A549 (cell line): ENCODE measurements around the gene TMED4. TPM values are rescaled to one million over a fixed set of nuclear protein-coding genes. Genes with fewer than 3 reads are reported as not detected.
A peak's percentile ranks its signal among the peaks of the same experiment; 100 is the strongest.

Experiments
- ATAC-seq, 2 experiments: fragments of 200-7000 bp in 1 of 2; fragments of >200 bp in 1 of 2; cut with Nextera tagmentation in 1 of 2; cut with Tn5 transposase in 1 of 2; 3 replicates each; pipeline versions ENCODE4 v1.8.0 to v1.9.1; 2018 to 2020; ENCODE audit warnings: mild to moderate bottlenecking in 1 of 2, moderate library complexity in 1 of 2
- CTCF ChIA-PET: fragments of 300-600 bp; sonication (Branson Sonifier 250); formaldehyde crosslinking; extraction: SDS; loops from one replicate; lab custom pipeline; 2021; ENCODE audit warnings: antibody characterized with exemption, inconsistent platforms; lab: Yijun Ruan, JAX
- POLR2A ChIA-PET: fragments of 350-600 bp; formaldehyde crosslinking; extraction: SDS; loops from one replicate; lab custom pipeline; 2021; ENCODE audit warnings: antibody characterized with exemption, inconsistent platforms; lab: Yijun Ruan, JAX
- DNase-seq, 2 experiments: peaks; one replicate each; pipeline versions ENCODE4 v3.0.0 to v3.0.0-alpha.2; 2011 to 2016; ENCODE audit warnings: low read depth in 1 of 2, low spot score in 1 of 2
- FAIRE-seq: peaks from 2 replicates; lab custom pipeline; 2011; peaks lifted over from hg19 to GRCh38; lab: Jason Lieb, UNC
- H3K27ac ChIP-seq, 2 experiments: fragments of >200 bp; sonication (Bioruptor Twin); formaldehyde crosslinking; 3 replicates each; pipeline ENCODE4 v1.5.1; 2016 to 2017
- H3K4me1 ChIP-seq: fragments of >200 bp; sonication (Bioruptor Twin); formaldehyde crosslinking; 3 replicates; pipeline ENCODE4 v1.6.1; 2016
- H3K4me2 ChIP-seq: fragments of >200 bp; sonication (Bioruptor Twin); formaldehyde crosslinking; 3 replicates; pipeline ENCODE4 v1.6.1; 2016
- H3K4me3 ChIP-seq: fragments of >200 bp; sonication (Bioruptor Twin); formaldehyde crosslinking; 3 replicates; pipeline ENCODE4 v1.5.1; 2016
- H3K9me3 ChIP-seq: fragments of >200 bp; sonication (Bioruptor Twin); formaldehyde crosslinking; 3 replicates; pipeline ENCODE4 v1.6.1; 2016
- BCL3 ChIP-seq: fragments of >200 bp; sonication (Bioruptor Twin); formaldehyde crosslinking; IDR thresholded peaks from 3 replicates; pipeline ENCODE4 v1.6.1; 2016
- CTCF ChIP-seq: fragments of >200 bp; sonication (Bioruptor Twin); formaldehyde crosslinking; IDR thresholded peaks from 3 replicates; pipeline ENCODE4 v1.5.1; 2016
- EP300 ChIP-seq, 2 experiments: fragments of >200 bp; sonication (Bioruptor Twin); formaldehyde crosslinking; IDR thresholded peaks; 2 replicates in 1 of 2; 3 replicates in 1 of 2; pipeline ENCODE4 v1.6.1; 2016 to 2017
- FOSB ChIP-seq: fragments of 250-450 bp; sonication (Bioruptor Pico); IDR thresholded peaks from 2 replicates; pipeline ENCODE4 v1.5.0; 2020; ENCODE audit warnings: mild to moderate bottlenecking, moderate library complexity
- FOXS1 ChIP-seq: fragments of 250-450 bp; sonication (Bioruptor Pico); IDR thresholded peaks from 2 replicates; pipeline ENCODE4 v1.5.0; 2020; ENCODE audit warnings: mild to moderate bottlenecking, moderate library complexity
- HDAC2 ChIP-seq: fragments of 200-600 bp; sonication (generic); IDR thresholded peaks from 2 replicates; pipeline ENCODE4 v1.6.1; 2016
- HOXB5 ChIP-seq: fragments of 250-450 bp; sonication (Bioruptor Pico); IDR thresholded peaks from 2 replicates; pipeline ENCODE4 v1.5.0; 2020; ENCODE audit warnings: mild to moderate bottlenecking, moderate library complexity
- MAFK ChIP-seq: fragments of 450-650 bp; IDR thresholded peaks from 2 replicates; pipeline ENCODE4 v1.6.1; 2014; ENCODE audit not compliant: partially characterized antibody
- MAX ChIP-seq: IDR thresholded peaks from 2 replicates; pipeline ENCODE4 v1.6.1; 2012
- MAZ ChIP-seq: fragments of 150-350 bp; IDR thresholded peaks from 2 replicates; pipeline ENCODE4 v1.6.1; 2014; ENCODE audit warnings: antibody characterized with exemption, low read depth, low read length, borderline replicate concordance
- NPAS2 ChIP-seq: fragments of 250-450 bp; sonication (Bioruptor Pico); IDR thresholded peaks from 2 replicates; pipeline ENCODE4 v1.8.0; 2022; ENCODE audit warnings: mild to moderate bottlenecking, moderate library complexity, borderline replicate concordance
- RAD21 ChIP-seq, 2 experiments: fragments of >200 bp in 1 of 2; sonication (Bioruptor Twin) in 1 of 2; formaldehyde crosslinking in 1 of 2; IDR thresholded peaks in 1 of 2; conservative IDR thresholded peaks in 1 of 2; 2 replicates in 1 of 2; 3 replicates in 1 of 2; pipeline ENCODE4 v1.6.1; 2012 to 2018; ENCODE audit warnings: inconsistent platforms in 1 of 2
- RCOR1 ChIP-seq: fragments of 150-350 bp; IDR thresholded peaks from 2 replicates; pipeline ENCODE4 v1.6.1; 2014; ENCODE audit warnings: antibody characterized with exemption, low read length, low read depth
- RNF2 ChIP-seq: fragments of 200-600 bp; sonication (generic); IDR thresholded peaks from 2 replicates; pipeline ENCODE4 v1.6.1; 2016; ENCODE audit warnings: low read depth, mild to moderate bottlenecking, antibody characterized with exemption, moderate library complexity, borderline replicate concordance
- SMC3 ChIP-seq: fragments of >200 bp; sonication (Bioruptor Twin); formaldehyde crosslinking; IDR thresholded peaks from 3 replicates; pipeline ENCODE4 v1.6.1; 2018; ENCODE audit warnings: inconsistent platforms
- USF2 ChIP-seq: fragments of 450-650 bp; IDR thresholded peaks from 2 replicates; pipeline ENCODE4 v1.6.1; 2014; ENCODE audit warnings: antibody characterized with exemption
- ZC3H11A ChIP-seq: fragments of 450-650 bp; IDR thresholded peaks from 2 replicates; pipeline ENCODE4 v1.6.1; 2014; ENCODE audit warnings: antibody characterized with exemption, mild to moderate bottlenecking
- WGBS: methylation state at CpG from one replicate; pipeline ENCODE4 v1.1.6; 2017; ENCODE audit errors: missing lambda C conversion rate; 5-methylcytosine and 5-hydroxymethylcytosine counted together
- polyA plus RNA-seq, 4 experiments: library from polyadenylated mRNA; depleted of rRNA in 3 of 4; stranded (reverse); fragments of >200 nt; fragmentation: RNase III in 1 of 4; extraction: RNeasy Plus Mini Kit Qiagen cat#74134 plus additional on column Dnase treatment in 1 of 4; gene quantifications; 2 replicates in 3 of 4; 3 replicates in 1 of 4; pipeline ENCODE4 v1.2.3, GENCODE V29; 2011 to 2017

TMED4 gene
- polyA plus RNA-seq, 2 of the 4 experiments (the other 2 are of a cell fraction) = 55.1 to 68.3 TPM

GRCh38 chr7:44565795-44566559 is 16.1 kb downstream of the TMED4 start:
- Histone ChIP-seq H3K4me2 (no peak overlapping the region), H3K9me3 (no peaks in the 10 kb centered on the region), H3K27ac (no peak overlapping the region), H3K4me1 (peaks cover 25% of the 10 kb centered on the region)
- peak; percentile 36 to 59; a peak in 4 of 6 replicates for ATAC-seq
- 89% methylated on average over 16 of the region's 16 CpGs for WGBS
- POLR2A ChIA-PET = interaction anchor here (0.8 to 2.7 kb wide), 5 partner anchors 8 to 325 kb away, joined by 3 to 37 read pairs (median 5); partner anchors contain the start of genes DDX56, NUDCD3, PURB and TMED4
- TF ChIP-seq RNF2 = no peak
- TF ChIP-seq CTCF = peak; percentile 15; the same call in 1 of the 3 replicates
- TF ChIP-seq, all 56 proteins: peak for 1
- FAIRE-seq = no peak
- no peak for DNase-seq
- CTCF ChIA-PET = interaction anchor here (0.7 to 4.8 kb wide), 44 partner anchors 8 to 570 kb away, joined by 3 to 55 read pairs (median 4); partner anchors contain the start of genes DDX56, NPC1L1, NUDCD3 and TMED4
- no peak overlapping the region for H3K4me3 ChIP-seq

GRCh38 chr7:44565097-44565794 is 16.8 kb downstream of the TMED4 start:
- WGBS = 51% methylated on average over 10 of the region's 13 CpGs
- TF ChIP-seq EP300 (IDR thresholded peaks at IDR 0.05) (no peak), RNF2 (no peak), FOXS1 (CRISPR knock-in tag) (no peak), NPAS2 (CRISPR knock-in tag) (no peak), ZC3H11A (no peak), MAX (0 out of 2 replicates have a peak, but pooled peaks have one; percentile 40), CTCF (peak; percentile 81), MAZ (no peak), RCOR1 (no peak), USF2 (no peak), RAD21 (conservative IDR thresholded peaks at IDR 0.05 in 1 of 2, IDR thresholded peaks at IDR 0.05 in 1 of 2) (peak; percentile 70 to 74), HOXB5 (CRISPR knock-in tag) (no peak), BCL3 (no peak), FOSB (no peak), HDAC2 (no peak), MAFK (no peak), SMC3 (peak; percentile 83)
- peak; percentile 59 to 63 for DNase-seq

More at GRCh38 chr7:44565097-44565794, 16.8 kb downstream of the TMED4 start:
- peak; percentile 76 to 83 for ATAC-seq
- CTCF ChIA-PET = interaction anchor here (0.7 to 4.8 kb wide), 44 partner anchors 9 to 570 kb away, joined by 3 to 55 read pairs (median 4); partner anchors contain the start of genes DDX56, NPC1L1, NUDCD3 and TMED4
- POLR2A ChIA-PET = interaction anchor here (0.8 to 2.7 kb wide), 5 partner anchors 9 to 324 kb away, joined by 3 to 37 read pairs (median 5); partner anchors contain the start of genes DDX56, NUDCD3, PURB and TMED4
- Histone ChIP-seq H3K4me2 (no peak overlapping the region), H3K4me1 (peaks cover 25% of the 10 kb centered on the region), H3K4me3 (no peak overlapping the region), H3K9me3 (no peaks in the 10 kb centered on the region), H3K27ac (no peak overlapping the region)
- FAIRE-seq = no peak
